H4 (cell line): ENCODE results near the gene SNX9. TPM values are rescaled to one million over a fixed set of nuclear protein-coding genes. Genes with fewer than 3 reads are reported as not detected.

Experiments used
- total RNA-seq: library from RNA; depleted of rRNA; stranded (reverse); fragments of >200 nt; shearing (Covaris generic); gene quantifications from 2 replicates; pipeline ENCODE4 v1.2.3, GENCODE V29; 2014; rRNA removed

SNX9 gene
- total RNA-seq, 1 experiment from 2014 or later = 15.6 TPM

Other genes starting within 250 kb of the SNX9 start
- 20.6 and 23.6 TPM in 2 replicates for gene SYNJ2, start 158.6 kb downstream of the SNX9 start, total RNA-seq